ENCODE measurements around the gene LRRC56. TPM values are rescaled to one million over a fixed set of nuclear protein-coding genes. Genes with fewer than 3 reads are reported as not detected.

LRRC56 gene
- total and polyA plus RNA-seq, 2 experiments from 2014 or later = 0.86 to 1.3 TPM

DNA sequence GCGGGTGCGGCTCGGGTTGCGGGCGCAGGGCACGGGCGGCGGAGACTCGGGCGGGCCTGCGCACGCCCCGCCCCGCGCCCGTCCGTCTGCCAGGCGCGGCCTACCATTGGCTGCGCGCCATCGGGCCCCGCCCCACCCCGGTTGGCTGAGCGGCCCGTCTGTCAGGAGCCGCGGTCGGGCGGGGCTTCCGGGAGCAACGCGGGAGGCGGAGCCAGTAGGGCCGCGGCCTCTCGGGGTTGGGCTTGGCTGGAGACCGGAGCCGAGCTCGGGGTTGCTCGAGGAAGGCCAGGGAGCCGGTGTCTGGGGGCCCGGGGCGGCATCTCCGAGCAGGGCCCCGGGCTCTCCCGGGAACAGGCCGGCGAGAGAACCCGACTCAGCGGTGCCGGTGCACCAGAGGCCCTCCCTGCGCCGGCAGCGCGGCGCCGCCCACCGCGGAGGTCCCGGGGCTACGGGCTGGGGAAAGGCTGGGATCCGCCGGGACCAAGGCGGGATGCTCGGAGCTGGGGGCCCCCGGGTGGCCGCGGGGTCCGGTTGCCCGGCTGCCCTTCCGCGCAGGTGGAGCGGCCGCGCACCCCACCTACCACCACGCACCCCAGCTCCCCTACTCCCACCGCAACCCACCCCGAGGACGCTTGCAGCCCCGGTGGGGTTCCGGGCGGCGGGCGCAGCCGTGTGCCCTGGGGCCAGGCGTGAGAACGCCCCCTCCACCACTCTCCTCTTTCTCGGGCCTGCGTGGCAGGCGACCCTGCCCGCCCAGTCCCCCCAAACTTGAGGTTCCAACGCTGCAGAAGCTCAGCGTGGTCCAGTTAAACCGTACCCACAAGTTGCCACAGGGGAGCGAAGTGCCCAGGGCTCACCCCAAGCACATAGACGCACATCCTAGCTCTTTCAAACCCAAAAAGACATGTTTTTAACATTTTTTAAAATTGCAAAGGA lies 1.5 kb upstream of the LRRC56 start, which contains the start of gene HRAS:
TSS of gene HRAS (minus strand) at position 58 of the 936 bp plus-strand sequence.
- Histone ChIP-seq H3F3A (ENCODE audit: insufficient read depth) (0 out of 2 replicates have a peak, but pooled peaks cover 5% of the 10 kb centered on the region), H3K79me2 (ENCODE audit: insufficient read depth) (peaks cover 17% of the 10 kb centered on the region), H3K9ac (peak within 1 kb of the TSS; percentile 87), H3K9me2 (ENCODE audit: insufficient read depth) (no peaks in the 10 kb centered on the region), H3K27me3 (replicated peaks; ENCODE audit: insufficient read depth) (no peaks in the 10 kb centered on the region), H2AFZ (peak within 1 kb of the TSS; percentile 65), H3K4me2 (ENCODE audit: unreplicated experiment) (peak within 1 kb of the TSS; percentile 96), H3K27ac (peak within 1 kb of the TSS; percentile 39), H3K9me3 (ENCODE audit: low read depth) (no peaks in the 10 kb centered on the region), H3K4me1 (ENCODE audit: insufficient read depth) (no peaks in the 10 kb centered on the region), H3K36me3 (ENCODE audit: low read depth) (no peaks in the 10 kb centered on the region), H3K4me3 (peak within 1 kb of the TSS; percentile 99), H4K20me1 (ENCODE audit: insufficient read depth) (no peaks in the 10 kb centered on the region)
- WGBS, 2 experiments (ENCODE audit: low coverage in 1 of 2, low lambda C conversion rate in 2 of 2, missing lambda C conversion rate in 2 of 2) = 3 to 8% methylated on average over 37 to 68 of the region's 97 CpGs
- TF ChIP-seq EZH2phosphoT487 (IDR thresholded peaks at IDR 0.05; ENCODE audit: insufficient read depth, low read depth) (no peak), EZH2 (IDR thresholded peaks at IDR 0.05; ENCODE audit: insufficient read depth, poor library complexity, severe bottlenecking) (no peak)
- in situ Hi-C loops (cut with MboI) = no loop called here
- DNase-seq = peak; percentile 97

GRCh38 chr11:537622-538430 lies 499 bp downstream of the LRRC56 start:
- peak overlapping the region; percentile 59 for H3K4me2 ChIP-seq (ENCODE audit: unreplicated experiment)
- 72 to 81% methylated on average over 15 to 19 of the region's 19 CpGs for WGBS, 2 experiments (ENCODE audit: low coverage in 1 of 2, low lambda C conversion rate in 2 of 2, missing lambda C conversion rate in 2 of 2)

GRCh38 chr11:538431-539051 lies 1.2 kb downstream of the LRRC56 start:
- DNase-seq = no peak
- Histone ChIP-seq H3F3A (ENCODE audit: insufficient read depth) (0 out of 2 replicates have a peak, but pooled peaks cover 5% of the 10 kb centered on the region), H3K36me3 (ENCODE audit: low read depth) (no peaks in the 10 kb centered on the region), H3K27me3 (replicated peaks; ENCODE audit: insufficient read depth) (no peaks in the 10 kb centered on the region), H3K4me1 (ENCODE audit: insufficient read depth) (no peaks in the 10 kb centered on the region), H3K9me3 (ENCODE audit: low read depth) (no peaks in the 10 kb centered on the region), H3K9me2 (ENCODE audit: insufficient read depth) (no peaks in the 10 kb centered on the region), H3K27ac (no peak overlapping the region), H3K79me2 (ENCODE audit: insufficient read depth) (peaks cover 14% of the 10 kb centered on the region), H2AFZ (no peak overlapping the region), H3K9ac (no peak overlapping the region), H4K20me1 (ENCODE audit: insufficient read depth) (no peaks in the 10 kb centered on the region), H3K4me3 (no peak overlapping the region), H3K4me2 (ENCODE audit: unreplicated experiment) (no peak overlapping the region)
- TF ChIP-seq EZH2 (IDR thresholded peaks at IDR 0.05; ENCODE audit: insufficient read depth, poor library complexity, severe bottlenecking) (no peak), EZH2phosphoT487 (IDR thresholded peaks at IDR 0.05; ENCODE audit: insufficient read depth, low read depth) (no peak)
- WGBS, 2 experiments (ENCODE audit: low coverage in 1 of 2, low lambda C conversion rate in 2 of 2, missing lambda C conversion rate in 2 of 2) = 90 to 92% methylated on average over 19 to 20 of the region's 20 CpGs
- in situ Hi-C loops (cut with MboI) = no loop called here

More at GRCh38 chr11:537622-538430, 499 bp downstream of the LRRC56 start:
- no peaks in the 10 kb centered on the region for H3K36me3 ChIP-seq (ENCODE audit: low read depth)
- peaks cover 17% of the 10 kb centered on the region for H3K79me2 ChIP-seq (ENCODE audit: insufficient read depth)
- H3K9me2 ChIP-seq (ENCODE audit: insufficient read depth) = no peaks in the 10 kb centered on the region
- no peaks in the 10 kb centered on the region for H4K20me1 ChIP-seq (ENCODE audit: insufficient read depth)
- no peak for DNase-seq
- in situ Hi-C loops (cut with MboI) = no loop called here
- H3K27ac ChIP-seq = no peak overlapping the region
- H3K9me3 ChIP-seq (ENCODE audit: low read depth) = no peaks in the 10 kb centered on the region
- 0 out of 2 replicates have a peak, but pooled peaks cover 5% of the 10 kb centered on the region for H3F3A ChIP-seq (ENCODE audit: insufficient read depth)
- no peak overlapping the region; the same call in 1 of the 2 replicates for H2AFZ ChIP-seq
- TF ChIP-seq EZH2phosphoT487 (IDR thresholded peaks at IDR 0.05; ENCODE audit: insufficient read depth, low read depth) (no peak), EZH2 (IDR thresholded peaks at IDR 0.05; ENCODE audit: insufficient read depth, poor library complexity, severe bottlenecking) (no peak)
- peak overlapping the region; percentile 76; the same call in 1 of the 2 replicates for H3K4me3 ChIP-seq
- H3K27me3 ChIP-seq (replicated peaks; ENCODE audit: insufficient read depth) = no peaks in the 10 kb centered on the region
- H3K9ac ChIP-seq = peak overlapping the region; percentile 71; the same call in 1 of the 2 replicates
- no peaks in the 10 kb centered on the region for H3K4me1 ChIP-seq (ENCODE audit: insufficient read depth)
